ENCODE data around the gene COPS7A. TPM values are rescaled to one million over a fixed set of nuclear protein-coding genes. Genes with fewer than 3 reads are reported as not detected.

Gene COPS7A
- total and polyA plus RNA-seq, 9 of the 15 experiments (the other 6 are each of a cell fraction or from before 2014, with no cell fraction given) = 12.7 to 36.0 (median 24.3) TPM

DNA sequence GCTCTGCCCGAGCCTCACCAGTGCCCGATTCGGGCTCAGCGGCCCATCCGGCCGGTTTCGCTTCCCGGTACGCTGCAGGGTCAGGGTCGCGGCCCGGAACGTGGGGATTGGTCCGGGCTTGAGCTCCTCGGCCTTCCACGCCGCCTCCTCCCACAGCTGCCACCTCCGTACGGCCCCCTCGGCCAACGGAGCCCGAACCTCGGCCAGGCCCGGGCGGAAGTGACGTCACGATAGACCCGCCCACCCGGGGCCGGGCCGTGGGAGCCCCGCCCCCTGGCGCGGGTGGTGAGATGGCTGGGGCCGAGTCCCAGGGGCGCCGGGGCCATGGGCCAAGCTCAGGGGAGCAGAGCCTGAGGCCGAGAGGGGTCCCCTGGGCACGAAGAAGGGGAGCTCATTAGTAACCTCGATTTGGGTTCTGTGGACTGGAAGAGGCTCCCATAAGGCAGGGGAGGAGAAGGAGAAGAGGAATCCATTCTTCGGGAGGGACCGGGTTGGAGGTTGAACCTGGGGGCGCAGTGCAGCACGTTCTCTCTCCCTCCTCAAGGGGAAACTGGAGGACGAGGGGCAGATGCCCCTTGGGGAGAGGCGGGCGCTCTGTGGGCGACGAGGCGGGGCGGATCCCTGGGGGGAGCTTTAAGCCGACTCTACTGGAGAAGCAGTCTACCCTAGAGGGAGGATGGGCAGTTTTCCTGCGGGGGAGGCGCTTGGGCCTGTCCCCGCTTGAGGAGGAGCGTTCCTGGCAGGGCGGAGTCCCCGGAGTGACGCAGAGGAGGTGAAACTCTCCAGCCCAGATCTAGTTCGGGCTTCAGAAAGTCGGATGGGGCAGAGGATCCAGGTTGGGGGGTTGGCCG, 29.3 kb downstream of the COPS7A start, which contains the start of gene MLF2 (continued):
- no peak for TF ChIP-seq CTBP1 (IDR thresholded peaks at IDR 0.05; ENCODE audit: borderline replicate concordance)
- TF ChIP-seq TRIM28 (IDR thresholded peaks at IDR 0.05) = no peak
- no peak for TF ChIP-seq MEF2A (IDR thresholded peaks at IDR 0.05; ENCODE audit: control insufficient read depth, low read depth, low read length)
- TF ChIP-seq PHB2 (IDR thresholded peaks at IDR 0.05; ENCODE audit: low read depth) = no peak
- peak; percentile 93 for TF ChIP-seq GABPB1 (CRISPR knock-in tag; IDR thresholded peaks at IDR 0.05)
- TF ChIP-seq BACH1 (tag; IDR thresholded peaks at IDR 0.05) = no peak
- no peak for TF ChIP-seq ZC3H11A (IDR thresholded peaks at IDR 0.05; ENCODE audit: low read depth, low read length)
- no peak for TF ChIP-seq ZNF583 (CRISPR knock-in tag; IDR thresholded peaks at IDR 0.05)
- TF ChIP-seq, protein P1, sequence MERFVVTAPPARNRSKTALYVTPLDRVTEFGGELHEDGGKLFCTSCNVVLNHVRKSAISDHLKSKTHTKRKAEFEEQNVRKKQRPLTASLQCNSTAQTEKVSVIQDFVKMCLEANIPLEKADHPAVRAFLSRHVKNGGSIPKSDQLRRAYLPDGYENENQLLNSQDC (CRISPR knock-in tag; IDR thresholded peaks at IDR 0.05) = no peak
- no peak for TF ChIP-seq EHMT2 (IDR thresholded peaks at IDR 0.05)
- TF ChIP-seq GTF2A2 (tag; IDR thresholded peaks at IDR 0.05) = no peak
- TF ChIP-seq TFAM (CRISPR knock-in tag; conservative IDR thresholded peaks at IDR 0.05) = no peak
- no peak for TF ChIP-seq NFYB (IDR thresholded peaks at IDR 0.05; ENCODE audit: extremely low read depth, insufficient read length)
- peak; percentile 90 for TF ChIP-seq SUPT5H (IDR thresholded peaks at IDR 0.05)
- TF ChIP-seq STAG1 (CRISPR knock-in tag; IDR thresholded peaks at IDR 0.05; ENCODE audit: borderline replicate concordance) = no peak
- 0 out of 2 replicates have a peak, but pooled peaks have one; percentile 12 for TF ChIP-seq SIN3B (IDR thresholded peaks at IDR 0.05; ENCODE audit: low read depth)
- no peak for TF ChIP-seq MBD1 (CRISPR knock-in tag; IDR thresholded peaks at IDR 0.05)
- TF ChIP-seq HOXB6 (CRISPR knock-in tag; IDR thresholded peaks at IDR 0.05; ENCODE audit: borderline replicate concordance) = no peak
- no peak for TF ChIP-seq TCFL5 (CRISPR knock-in tag; conservative IDR thresholded peaks at IDR 0.05)
- TF ChIP-seq RBFOX2 (IDR thresholded peaks at IDR 0.05; ENCODE audit: low read depth, low read length) = peak; percentile 95
- TF ChIP-seq CEBPZ (IDR thresholded peaks at IDR 0.05; ENCODE audit: borderline replicate concordance, low read depth, low read length) = no peak
- TF ChIP-seq THRAP3 (IDR thresholded peaks at IDR 0.05; ENCODE audit: borderline replicate concordance) = no peak
- TF ChIP-seq DPF2 (IDR thresholded peaks at IDR 0.05) = peak; percentile 41
- no peak for TF ChIP-seq MCM3 (IDR thresholded peaks at IDR 0.05)
- TF ChIP-seq ZBTB7A (IDR thresholded peaks at IDR 0.05; ENCODE audit: borderline replicate concordance, control insufficient read depth, low read depth, low read length) = no peak
- TF ChIP-seq CXXC5 (CRISPR knock-in tag; IDR thresholded peaks at IDR 0.05) = peak; percentile 35; the same call in 1 of the 2 replicates
- TF ChIP-seq SMARCA4 (IDR thresholded peaks at IDR 0.05) = peak; percentile 26; the same call in 1 of the 2 replicates

All from K562 (cell line).